Heart right ventricle (tissue), 16 donors: ENCODE data around the gene EIF2A. TPM values are rescaled to one million over a fixed set of nuclear protein-coding genes. Genes with fewer than 3 reads are reported as not detected.

Source experiments
- ATAC-seq, 8 donors: fragments of 200-7000 bp; cut with Tn5 transposase; one replicate each; pipeline ENCODE4 v1.9.1; 2020; ENCODE audit warnings: mild to moderate bottlenecking in 8 of 8, moderate library complexity in 8 of 8, moderate number of reproducible peaks in 1 of 8
- DNase-seq, 2 donors: peaks; one replicate each; pipeline ENCODE4 v3.0.0-alpha.2; 2020
- H3K27ac ChIP-seq, 10 donors: fragments of 200-600 bp; sonication (generic) in 2 of 10; one replicate each; pipeline versions ENCODE4 v1.5.0 to v1.8.0; 2020 to 2022; ENCODE audit warnings: mild to moderate bottlenecking in 3 of 10
- H3K27me3 ChIP-seq, 7 donors: fragments of 200-600 bp; one replicate each; pipeline ENCODE4 v1.8.0; 2021 to 2022; ENCODE audit warnings: mild to moderate bottlenecking in 2 of 7
- H3K36me3 ChIP-seq, 9 donors: fragments of 200-600 bp; sonication (generic) in 1 of 9; one replicate each; pipeline versions ENCODE4 v1.5.0 to v1.8.0; 2020 to 2022; ENCODE audit warnings: mild to moderate bottlenecking in 2 of 9
- H3K4me1 ChIP-seq, 9 donors: fragments of 200-600 bp; sonication (generic) in 1 of 9; one replicate each; pipeline versions ENCODE4 v1.5.0 to v1.8.0; 2020 to 2022; ENCODE audit warnings: mild to moderate bottlenecking in 4 of 9
- H3K4me3 ChIP-seq, 10 donors: fragments of 200-600 bp; sonication (generic) in 2 of 10; one replicate each; pipeline versions ENCODE4 v1.5.0 to v1.8.0; 2020 to 2022; ENCODE audit warnings: mild to moderate bottlenecking in 7 of 10, moderate library complexity in 2 of 10
- H3K9me3 ChIP-seq, 11 donors: fragments of 200-600 bp in 10 of 11; sonication (generic) in 2 of 11; one replicate each; pipeline versions ENCODE4 v1.5.0 to v1.8.0; 2013 to 2022; ENCODE audit warnings: mild to moderate bottlenecking in 2 of 11, control low read depth in 1 of 11, moderate library complexity in 1 of 11
- CTCF ChIP-seq, 9 donors: fragments of 200-600 bp; sonication (generic) in 2 of 9; IDR thresholded peaks; one replicate each; pipeline versions ENCODE4 v1.5.0 to v1.8.0; 2021 to 2022; ENCODE audit warnings: antibody characterized with exemption in 9 of 9, mild to moderate bottlenecking in 5 of 9, moderate library complexity in 1 of 9
- WGBS, 2 donors: extraction: QIAGEN DNeasy Blood & Tissue Kit; methylation state at CpG; one replicate each; pipeline ENCODE4 v1.1.7; 2013; ENCODE audit warnings: inconsistent platforms in 1 of 2; 5-methylcytosine and 5-hydroxymethylcytosine counted together
- intact Hi-C, 10 donors: fragments of 100-400 bp; cut with DNase I; formaldehyde crosslinking; loops; one replicate each; pipeline versions ENCODE4 v1.11.1 to v1.14.2; 2022
- polyA plus RNA-seq, 2 donors: library from polyadenylated mRNA; stranded (reverse); fragments of 200-250 nt; gene quantifications; one replicate each; pipeline ENCODE4 v1.2.3, GENCODE V29; 2013
- total RNA-seq, 10 donors: library from RNA; stranded (reverse); fragmentation: NEBNext Ultra II Directional in 3 of 10; extraction: Animal tissue kit (Norgen Biotek cat#: 25700) in 3 of 10; gene quantifications; one replicate each; pipeline versions ENCODE4 v1.2.1 to v1.2.4, GENCODE V29; 2021 to 2023
- donor health status: Arrhythmogenic right ventricular cardiomyopathy.
- donor health status: ischemic (EF 13 %, LVEDD 7.1; RV severe dilation, severe dysfunction).
- donor health status: healthy with polysubstance abuse.
- donor health status: DM: no; HTN: yes; CAD: no.
- donor health status: DM: no; HTN: no; CAD: no.
- donor health status: ischemic (EF 25% LVEDD 6.9; RV normal size, moderate dysfunction).
- donor health status: ischemic (EF 25% LVEDD 5.7; RV mildly dilated, moderate dysfunction).
- donor health status: healthy.
- donor health status: DM: yes; HTN: yes; CAD: no.
- donor health status: Ischemic cardiomyopathy.
- donor health status: ischemic (EF 35%, LVEDD 5.7; RV mildly dilated, moderate dysfunction).
- donor health status: nonischemic (EF 11% LVEDD 7.7; RV severe dilation, severe dysfunction).
- donor health status: DM: yes; HTN: yes; CAD: no.
- donor health status: PGD.
- donor health status: ischemic (EF 29% LVEDD 5.4; RV normal size, mild dysfunction).
- donor health status: nonischemic (EF 23%, LVEDD 6.1; RV moderate dilation, normal function).

The EIF2A gene
- total and polyA plus RNA-seq, 12 donors, result 45.8 to 86.5 (median 75.2) TPM

GRCh38 chr3:150543128-150543527 is 3.5 kb upstream of the EIF2A start:
- DNase-seq (no peak), ATAC-seq (no peak)
- Histone ChIP-seq H3K27ac (no peak overlapping the region), H3K36me3 (peaks cover 0 to 35% (median 10%) of the 10 kb centered on the region in 9 donors), H3K27me3 (no peaks in the 10 kb centered on the region), H3K4me1 (peaks cover 3 to 58% (median 30%) of the 10 kb centered on the region in 9 donors), H3K9me3 (no peaks in the 10 kb centered on the region), H3K4me3 (no peak overlapping the region)
- no peak for TF ChIP-seq CTCF (IDR thresholded peaks at IDR 0.05)
- intact Hi-C loops, result loop anchor here in 1 of 10 donors (5.0 kb wide), 1 partner anchor 131 kb away; no protein-coding TSS in a partner anchor
- 87 to 92% methylated on average over 3 of the region's 3 CpGs for WGBS, 2 donors

GRCh38 chr3:150543531-150543930 is 3.1 kb upstream of the EIF2A start:
- Histone ChIP-seq H3K4me3 (no peak overlapping the region), H3K27me3 (no peaks in the 10 kb centered on the region), H3K9me3 (no peaks in the 10 kb centered on the region), H3K4me1 (peaks cover 3 to 62% (median 34%) of the 10 kb centered on the region in 9 donors), H3K27ac (no peak overlapping the region), H3K36me3 (peaks cover 0 to 35% (median 10%) of the 10 kb centered on the region in 9 donors)
- WGBS, 2 donors, result 83 to 93% methylated on average over 2 of the region's 2 CpGs
- ATAC-seq, result no peak
- no peak for TF ChIP-seq CTCF (IDR thresholded peaks at IDR 0.05)
- intact Hi-C loops, result loop anchor here in 1 of 10 donors (5.0 kb wide), 1 partner anchor 131 kb away; no protein-coding TSS in a partner anchor
- DNase-seq, result no peak

GRCh38 chr3:150544041-150544440 is 2.5 kb upstream of the EIF2A start:
- TF ChIP-seq CTCF (IDR thresholded peaks at IDR 0.05), result no peak
- intact Hi-C loops, result loop anchor here in 1 of 10 donors (5.0 kb wide), 1 partner anchor 132 kb away; no protein-coding TSS in a partner anchor
- Histone ChIP-seq H3K4me1 (peaks cover 3 to 62% (median 34%) of the 10 kb centered on the region in 9 donors), H3K27ac (peak overlapping the region in 2 of 10 donors; percentile 99), H3K27me3 (no peaks in the 10 kb centered on the region), H3K36me3 (peaks cover 0 to 35% (median 10%) of the 10 kb centered on the region in 9 donors), H3K4me3 (peak overlapping the region in 3 of 10 donors; percentile 84 to 92 (median 85)), H3K9me3 (no peaks in the 10 kb centered on the region)
- ATAC-seq, result no peak
- DNase-seq, result no peak

- DNase-seq (no peak), ATAC-seq (no peak)
- intact Hi-C loops, result loop anchor here in 6 of 10 donors (5.0 kb wide), 5 partner anchors 58 to 218 kb away; partner anchors contain the start of genes ERICH6 (in 3 of the 6), SIAH2 (in 2 of the 6), TSC22D2 (in 2 of the 6) and SELENOT (in 1 of the 6)
- peak overlapping the region in 7 of 10 donors; percentile 98 to 99 (median 99) for H3K27ac ChIP-seq
- H3K4me3 ChIP-seq, result peak overlapping the region; percentile 80 to 92 (median 88)
- H3K36me3 ChIP-seq, result peaks cover 0 to 40% (median 10%) of the 10 kb centered on the region in 9 donors
- 0 to 1% methylated on average over 1 of the region's 1 CpG for WGBS, 2 donors
- no peaks in the 10 kb centered on the region for H3K9me3 ChIP-seq
- no peak for TF ChIP-seq CTCF (IDR thresholded peaks at IDR 0.05)
- H3K27me3 ChIP-seq, result no peaks in the 10 kb centered on the region
- H3K4me1 ChIP-seq, result peaks cover 3 to 62% (median 34%) of the 10 kb centered on the region in 9 donors
These were observed 1.9 kb upstream of the EIF2A start for GRCh38 chr3:150544726-150545125.
